Hematopoietic multipotent progenitor cell (in vitro differentiated cells): ENCODE data around the gene TAF4. TPM values are rescaled to one million over a fixed set of nuclear protein-coding genes. Genes with fewer than 3 reads are reported as not detected.
"Not testable (repeated sequence)": the region's sequence is repeated elsewhere in the genome, so short reads cannot be mapped to it uniquely, and the experiment has no call there.

Source experiments
- DNase-seq, 3 donors: peaks; one replicate each; pipeline ENCODE4 v3.0.0-alpha.2; 2011 to 2015; ENCODE audit warnings: low read depth in 2 of 3, low spot score in 2 of 3
- total RNA-seq: library from RNA; depleted of rRNA; stranded (reverse); fragments of >200 nt; gene quantifications from one replicate; pipeline ENCODE4 v1.2.3, GENCODE V29; 2012

Gene TAF4
- total RNA-seq, 1 donor: 9.7 TPM

- no peak for DNase-seq
Observed at GRCh38 chr20:62056975-62057374, 8.7 kb downstream of the TAF4 start.

- DNase-seq: no peak
Observed at GRCh38 chr20:62056377-62056776, 9.3 kb downstream of the TAF4 start.

GRCh38 chr20:62055862-62056115, 9.9 kb downstream of the TAF4 start:
- DNase-seq: not testable (repeated sequence)

- DNase-seq: no peak
Observed at GRCh38 chr20:62055106-62055861, 10.4 kb downstream of the TAF4 start.

GRCh38 chr20:62054451-62054953, 11.2 kb downstream of the TAF4 start:
- no peak for DNase-seq

GRCh38 chr20:62053465-62054196, 12.1 kb downstream of the TAF4 start:
- DNase-seq: no peak

- DNase-seq: no peak
Observed at GRCh38 chr20:62052842-62053464, 12.7 kb downstream of the TAF4 start.

- DNase-seq: no peak
Observed at GRCh38 chr20:62052336-62052841, 13.3 kb downstream of the TAF4 start.

GRCh38 chr20:62051546-62052255, 14.0 kb downstream of the TAF4 start:
- no peak for DNase-seq

GRCh38 chr20:62051144-62051543, 14.5 kb downstream of the TAF4 start:
- no peak for DNase-seq

GRCh38 chr20:62050166-62051120, 15.2 kb downstream of the TAF4 start:
- no peak for DNase-seq

GRCh38 chr20:62049342-62050165, 16.1 kb downstream of the TAF4 start:
- no peak for DNase-seq

GRCh38 chr20:62048821-62049291, 16.8 kb downstream of the TAF4 start:
- no peak for DNase-seq

- no peak for DNase-seq
Observed at GRCh38 chr20:62048346-62048761, 17.3 kb downstream of the TAF4 start.

- no peak for DNase-seq
Observed at GRCh38 chr20:62047666-62048345, 17.9 kb downstream of the TAF4 start.

GRCh38 chr20:62046431-62046830, 19.2 kb downstream of the TAF4 start:
- no peak for DNase-seq

- no peak for DNase-seq
Observed at GRCh38 chr20:62045529-62046285, 20.0 kb downstream of the TAF4 start.

- DNase-seq: no peak
Observed at GRCh38 chr20:62045118-62045517, 20.6 kb downstream of the TAF4 start.
